WTC11 (cell line): ENCODE measurements around the gene PDZRN4. TPM values are rescaled to one million over a fixed set of nuclear protein-coding genes. Genes with fewer than 3 reads are reported as not detected.

Experiments used
- ATAC-seq: fragments of 200-7000 bp; cut with Tn5 transposase; 2 replicates; pipeline ENCODE4 v1.10.0; 2021; ENCODE audit warnings: mild to moderate bottlenecking, moderate library complexity
- CTCF ChIA-PET: fragments of 300-600 bp; sonication (Branson Sonifier 250); formaldehyde crosslinking; loops from one replicate; lab custom pipeline; 2021; ENCODE audit warnings: antibody characterized with exemption; lab: Charles Lee
- POLR2A ChIA-PET: fragments of 350-600 bp; sonication (Branson Sonifier 250); formaldehyde crosslinking; loops from one replicate; lab custom pipeline; 2021; ENCODE audit warnings: antibody characterized with exemption; lab: Charles Lee
- DNase-seq: peaks from one replicate; pipeline ENCODE4 v3.0.0; 2021; ENCODE audit warnings: low spot score
- H3K27ac Mint-ChIP-seq: 2 replicates; pipeline ENCODE4 v1.8.0; 2021; ENCODE audit warnings: mixed read lengths
- H3K27me3 Mint-ChIP-seq: 2 replicates; pipeline ENCODE4 v1.8.0; 2021; ENCODE audit warnings: low read depth, mild to moderate bottlenecking, moderate library complexity, mixed read lengths
- H3K36me3 Mint-ChIP-seq: 2 replicates; pipeline ENCODE4 v1.8.0; 2021; ENCODE audit warnings: mixed read lengths
- H3K4me1 Mint-ChIP-seq: 2 replicates; pipeline ENCODE4 v1.8.0; 2022; ENCODE audit warnings: mixed read lengths
- H3K4me3 Mint-ChIP-seq: 2 replicates; pipeline ENCODE4 v1.8.0; 2021; ENCODE audit warnings: mild to moderate bottlenecking, moderate library complexity, mixed read lengths
- H3K9me3 Mint-ChIP-seq: 2 replicates; pipeline ENCODE4 v1.8.0; 2021; ENCODE audit warnings: mixed read lengths
- ATF1 ChIP-seq: sonication (generic); formaldehyde crosslinking; IDR thresholded peaks from 2 replicates; pipeline ENCODE4 v1.8.1; 2023; ENCODE audit warnings: mild to moderate bottlenecking, moderate library complexity, missing genetic modification reagents
- CBFB ChIP-seq: sonication (generic); formaldehyde crosslinking; IDR thresholded peaks from 2 replicates; pipeline ENCODE4 v1.8.1; 2022; ENCODE audit warnings: mild to moderate bottlenecking, low read depth, missing genetic modification reagents
- E2F5 ChIP-seq: sonication (generic); formaldehyde crosslinking; IDR thresholded peaks from 2 replicates; pipeline ENCODE4 v1.8.1; 2022; ENCODE audit warnings: mild to moderate bottlenecking, moderate library complexity, missing genetic modification reagents
- ETV6 ChIP-seq: sonication (generic); formaldehyde crosslinking; IDR thresholded peaks from 2 replicates; pipeline ENCODE4 v1.8.1; 2022; ENCODE audit warnings: mild to moderate bottlenecking, missing genetic modification reagents
- IRF2 ChIP-seq: sonication (generic); formaldehyde crosslinking; IDR thresholded peaks from 2 replicates; pipeline ENCODE4 v1.8.0; 2022; ENCODE audit warnings: low read depth, missing genetic modification reagents, borderline replicate concordance
- JUN ChIP-seq: sonication (generic); formaldehyde crosslinking; IDR thresholded peaks from 2 replicates; pipeline ENCODE4 v1.8.0; 2023; ENCODE audit warnings: mild to moderate bottlenecking, missing genetic modification reagents
- NR2C2 ChIP-seq: sonication (generic); formaldehyde crosslinking; IDR thresholded peaks from 2 replicates; pipeline ENCODE4 v1.8.0; 2022; ENCODE audit warnings: mild to moderate bottlenecking, missing genetic modification reagents
- PRDM15 ChIP-seq: sonication (generic); formaldehyde crosslinking; IDR thresholded peaks from 2 replicates; pipeline ENCODE4 v1.8.0; 2022; ENCODE audit warnings: missing genetic modification reagents
- TCF7 ChIP-seq: sonication (generic); formaldehyde crosslinking; IDR thresholded peaks from 2 replicates; pipeline ENCODE4 v1.8.0; 2022; ENCODE audit warnings: mild to moderate bottlenecking, low read depth, missing genetic modification reagents, moderate library complexity
- TEAD1 ChIP-seq: sonication (generic); formaldehyde crosslinking; IDR thresholded peaks from 2 replicates; pipeline ENCODE4 v1.8.0; 2022; ENCODE audit warnings: mild to moderate bottlenecking, missing genetic modification reagents
- ZMAT4 ChIP-seq: fragments of 250-450 bp; sonication (Bioruptor Pico); IDR thresholded peaks from 2 replicates; pipeline ENCODE4 v1.9.0; 2021; ENCODE audit warnings: mild to moderate bottlenecking
- ZNF232 ChIP-seq: sonication (generic); formaldehyde crosslinking; IDR thresholded peaks from 2 replicates; pipeline ENCODE4 v1.8.0; 2022; ENCODE audit warnings: mild to moderate bottlenecking, missing genetic modification reagents
- ZNF281 ChIP-seq: sonication (generic); formaldehyde crosslinking; IDR thresholded peaks from 2 replicates; pipeline ENCODE4 v1.8.0; 2023; ENCODE audit warnings: mild to moderate bottlenecking, missing genetic modification reagents
- ZNF317 ChIP-seq: sonication (generic); formaldehyde crosslinking; IDR thresholded peaks from 2 replicates; pipeline ENCODE4 v1.8.1; 2023; ENCODE audit warnings: low read depth, mild to moderate bottlenecking, moderate library complexity, missing genetic modification reagents, borderline replicate concordance
- total RNA-seq: library from RNA; stranded (reverse); gene quantifications from 3 replicates; pipeline ENCODE4 v1.2.3, GENCODE V29; 2021
- TF ChIP-seq, protein P1 (sequence below): sonication (generic); formaldehyde crosslinking; IDR thresholded peaks from 2 replicates; pipeline ENCODE4 v1.8.0; 2023; ENCODE audit warnings: missing genetic modification reagents
- TF ChIP-seq, protein P2 (sequence below): sonication (generic); formaldehyde crosslinking; IDR thresholded peaks from 2 replicates; pipeline ENCODE4 v1.8.1; 2022; ENCODE audit warnings: low read depth, mild to moderate bottlenecking, moderate library complexity, missing genetic modification reagents, borderline replicate concordance
- TF ChIP-seq, protein P3 (sequence below): fragments of 250-450 bp; sonication (Bioruptor Pico); IDR thresholded peaks from 2 replicates; pipeline ENCODE4 v2.1.2; 2022; ENCODE audit warnings: mild to moderate bottlenecking, moderate library complexity

The PDZRN4 gene
- total RNA-seq, 1 experiment from 2014 or later, result 0.09 TPM

DNA sequence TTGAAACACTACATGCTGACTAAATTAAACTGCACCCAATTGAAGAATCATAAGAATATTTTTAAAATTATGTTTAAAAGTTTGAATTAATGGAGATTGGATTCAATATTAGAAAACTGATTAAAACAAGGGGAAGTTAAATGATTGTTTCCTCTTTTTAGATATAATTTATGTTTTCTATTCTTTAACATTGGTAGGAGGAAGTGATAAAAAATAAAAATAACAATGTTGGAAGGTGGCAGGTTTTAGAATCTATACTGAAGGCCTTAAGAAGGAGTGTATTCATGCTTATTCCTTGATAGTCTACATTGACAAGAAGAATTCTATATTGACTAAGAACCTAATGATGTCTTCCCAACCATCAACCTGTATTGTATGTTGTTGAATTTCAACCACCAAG lies 168.1 kb downstream of the PDZRN4 start (continued):
- TF ChIP-seq ZNF232 (no peak), NR2C2 (CRISPR knock-in tag) (no peak)

- H3K4me1 Mint-ChIP-seq, result peaks cover 14% of the 10 kb centered on the region
- H3K36me3 Mint-ChIP-seq, result no peaks in the 10 kb centered on the region
- CTCF ChIA-PET, result no interaction called here
- DNase-seq, result no peak
- no peak overlapping the region for H3K4me3 Mint-ChIP-seq
- TF ChIP-seq ATF1 (CRISPR knock-in tag), result no peak
- no peak for TF ChIP-seq CBFB (CRISPR knock-in tag)
- TF ChIP-seq, protein P1, sequence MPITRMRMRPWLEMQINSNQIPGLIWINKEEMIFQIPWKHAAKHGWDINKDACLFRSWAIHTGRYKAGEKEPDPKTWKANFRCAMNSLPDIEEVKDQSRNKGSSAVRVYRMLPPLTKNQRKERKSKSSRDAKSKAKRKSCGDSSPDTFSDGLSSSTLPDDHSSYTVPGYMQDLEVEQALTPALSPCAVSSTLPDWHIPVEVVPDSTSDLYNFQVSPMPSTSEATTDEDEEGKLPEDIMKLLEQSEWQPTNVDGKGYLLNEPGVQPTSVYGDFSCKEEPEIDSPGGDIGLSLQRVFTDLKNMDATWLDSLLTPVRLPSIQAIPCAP (CRISPR knock-in tag), result no peak
- no peak for TF ChIP-seq PRDM15
- TF ChIP-seq, protein P2, sequence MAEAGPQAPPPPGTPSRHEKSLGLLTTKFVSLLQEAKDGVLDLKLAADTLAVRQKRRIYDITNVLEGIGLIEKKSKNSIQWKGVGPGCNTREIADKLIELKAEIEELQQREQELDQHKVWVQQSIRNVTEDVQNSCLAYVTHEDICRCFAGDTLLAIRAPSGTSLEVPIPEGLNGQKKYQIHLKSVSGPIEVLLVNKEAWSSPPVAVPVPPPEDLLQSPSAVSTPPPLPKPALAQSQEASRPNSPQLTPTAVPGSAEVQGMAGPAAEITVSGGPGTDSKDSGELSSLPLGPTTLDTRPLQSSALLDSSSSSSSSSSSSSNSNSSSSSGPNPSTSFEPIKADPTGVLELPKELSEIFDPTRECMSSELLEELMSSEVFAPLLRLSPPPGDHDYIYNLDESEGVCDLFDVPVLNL (CRISPR knock-in tag), result no peak
- no peak for TF ChIP-seq ZMAT4 (CRISPR knock-in tag)
- TF ChIP-seq ZNF317 (CRISPR knock-in tag), result no peak
- TF ChIP-seq TCF7, result no peak
- no peak for TF ChIP-seq ETV6
- no peak for TF ChIP-seq E2F5 (CRISPR knock-in tag)
- no peak overlapping the region for H3K27ac Mint-ChIP-seq
- no peak for ATAC-seq
- POLR2A ChIA-PET, result no interaction called here
- peaks cover 4% of the 10 kb centered on the region; the same call in 1 of the 2 replicates for H3K9me3 Mint-ChIP-seq
- peaks cover 3% of the 10 kb centered on the region for H3K27me3 Mint-ChIP-seq
These were observed 173.6 kb downstream of the PDZRN4 start for GRCh38 chr12:41361738-41362137.

DNA sequence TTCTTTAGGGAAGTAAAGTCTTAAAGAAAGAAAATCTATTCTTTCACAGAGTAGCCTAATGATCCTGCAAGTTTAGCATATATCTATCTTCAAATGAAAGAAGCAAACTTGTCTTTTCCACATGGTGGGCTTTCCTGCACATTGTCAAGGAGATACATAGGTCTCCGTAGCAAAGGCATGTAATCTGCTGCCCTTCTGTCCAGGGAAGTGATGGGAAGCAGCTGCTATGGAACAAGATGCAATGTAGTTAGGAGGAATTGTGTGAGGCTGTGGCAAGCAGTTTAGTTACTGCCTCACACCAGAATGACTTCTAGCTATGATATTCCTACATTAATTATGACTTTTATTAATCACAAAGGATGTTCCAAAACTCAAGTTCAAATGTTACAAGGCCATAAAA lies 174.4 kb downstream of the PDZRN4 start:
- DNase-seq (no peak), ATAC-seq (no peak)
- CTCF ChIA-PET, result no interaction called here
- no peak overlapping the region for H3K27ac Mint-ChIP-seq
- no peaks in the 10 kb centered on the region for H3K36me3 Mint-ChIP-seq
- H3K4me3 Mint-ChIP-seq, result no peak overlapping the region
- peaks cover 14% of the 10 kb centered on the region for H3K4me1 Mint-ChIP-seq
- H3K9me3 Mint-ChIP-seq, result peaks cover 4% of the 10 kb centered on the region; the same call in 1 of the 2 replicates
- peaks cover 3% of the 10 kb centered on the region for H3K27me3 Mint-ChIP-seq
- no peak for TF ChIP-seq JUN (CRISPR knock-in tag)
- no peak for TF ChIP-seq ZNF281 (CRISPR knock-in tag)
- TF ChIP-seq IRF2 (CRISPR knock-in tag), result no peak
- TF ChIP-seq, protein P3, sequence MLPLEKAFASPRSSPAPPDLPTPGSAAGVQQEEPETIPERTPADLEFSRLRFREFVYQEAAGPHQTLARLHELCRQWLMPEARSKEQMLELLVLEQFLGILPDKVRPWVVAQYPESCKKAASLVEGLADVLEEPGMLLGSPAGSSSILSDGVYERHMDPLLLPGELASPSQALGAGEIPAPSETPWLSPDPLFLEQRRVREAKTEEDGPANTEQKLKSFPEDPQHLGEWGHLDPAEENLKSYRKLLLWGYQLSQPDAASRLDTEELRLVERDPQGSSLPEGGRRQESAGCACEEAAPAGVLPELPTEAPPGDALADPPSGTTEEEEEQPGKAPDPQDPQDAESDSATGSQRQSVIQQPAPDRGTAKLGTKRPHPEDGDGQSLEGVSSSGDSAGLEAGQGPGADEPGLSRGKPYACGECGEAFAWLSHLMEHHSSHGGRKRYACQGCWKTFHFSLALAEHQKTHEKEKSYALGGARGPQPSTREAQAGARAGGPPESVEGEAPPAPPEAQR (CRISPR knock-in tag), result no peak
- no peak for TF ChIP-seq TEAD1 (CRISPR knock-in tag)
- TF ChIP-seq, protein P2 (CRISPR knock-in tag), result no peak
- TF ChIP-seq, all 79 proteins: peak for 0
- POLR2A ChIA-PET, result no interaction called here
